ENCODE measurements around the gene SSH3.

GRCh38 chr11:67275606-67276409, 27.5 kb upstream of the SSH3 start:
- TF ChIP-seq CTCF (IDR thresholded peaks at IDR 0.05 in 8 of 11, conservative IDR thresholded peaks at IDR 0.05 in 3 of 11), result no peak
- peak in 2 of 3 donors; percentile 10 to 65 for TF ChIP-seq POLR2AphosphoS5 (IDR thresholded peaks at IDR 0.05)

All from spleen (tissue), 7 donors.